H1 (cell line): ENCODE results near the gene ZNF407. TPM values are rescaled to one million over a fixed set of nuclear protein-coding genes. Genes with fewer than 3 reads are reported as not detected.

Experiments used
- CTCF ChIA-PET: fragments of 300-600 bp; sonication (Branson Sonifier 250); formaldehyde crosslinking; loops from one replicate; lab custom pipeline; 2021; ENCODE audit not compliant: partially characterized antibody; lab: Charles Lee
- POLR2A ChIA-PET: fragments of 300-600 bp; sonication (Branson Sonifier 250); formaldehyde crosslinking; loops from one replicate; lab custom pipeline; 2021; ENCODE audit warnings: inconsistent platforms; ENCODE audit not compliant: partially characterized antibody; lab: Charles Lee
- DNase-seq, 2 experiments: peaks; one replicate each; pipeline versions ENCODE4 v3.0.0 to v3.0.0-alpha.2; 2010 to 2022; ENCODE audit warnings: low spot score in 2 of 2, low read depth in 1 of 2, mixed read lengths in 1 of 2
- FAIRE-seq: peaks from 2 replicates; lab custom pipeline; 2011; peaks lifted over from hg19 to GRCh38; lab: Jason Lieb, UNC
- H2AFZ ChIP-seq: 2 replicates; pipeline ENCODE4 v1.8.1; 2012; ENCODE audit warnings: low read length, inconsistent platforms
- H2AK5ac ChIP-seq: 2 replicates; pipeline ENCODE4 v1.6.1; 2013; ENCODE audit warnings: low read depth, low read length
- H2BK120ac ChIP-seq: replicated peaks from 2 replicates; pipeline ENCODE3; 2013; ENCODE audit warnings: low read depth, low read length, inconsistent platforms
- H2BK12ac ChIP-seq: 2 replicates; pipeline ENCODE4 v1.6.1; 2013; ENCODE audit warnings: low read depth, low read length
- H2BK15ac ChIP-seq: 2 replicates; pipeline ENCODE4 v1.6.1; 2013; ENCODE audit warnings: low read length
- H2BK20ac ChIP-seq: 2 replicates; pipeline ENCODE4 v1.6.1; 2013; ENCODE audit warnings: low read length
- H2BK5ac ChIP-seq: 2 replicates; pipeline ENCODE4 v1.6.1; 2013; ENCODE audit warnings: low read depth, low read length
- H3K14ac ChIP-seq: 2 replicates; pipeline ENCODE4 v1.6.1; 2013; ENCODE audit warnings: inconsistent platforms; ENCODE audit not compliant: insufficient read length
- H3K18ac ChIP-seq: 2 replicates; pipeline ENCODE4 v1.6.1; 2013; ENCODE audit warnings: low read length; ENCODE audit errors: extremely low read depth
- H3K23ac ChIP-seq: 2 replicates; pipeline ENCODE4 v1.6.1; 2013; ENCODE audit warnings: inconsistent platforms; ENCODE audit not compliant: insufficient read length
- H3K23me2 ChIP-seq: 2 replicates; pipeline ENCODE4 v1.6.1; 2013; ENCODE audit warnings: low read depth, low read length
- H3K27ac ChIP-seq: 2 replicates; pipeline ENCODE4 v1.6.1; 2011; ENCODE audit warnings: low read depth, low read length, inconsistent platforms
- H3K27me3 ChIP-seq, 4 experiments: replicated peaks in 1 of 4; 1 replicate in 1 of 4; 2 replicates in 3 of 4; pipeline versions ENCODE4 v1.6.1 to v1.8.1; 2011 to 2013; ENCODE audit warnings: low read length in 3 of 4, mild to moderate bottlenecking in 3 of 4, inconsistent platforms in 2 of 4, mixed read lengths in 2 of 4, moderate library complexity in 1 of 4; ENCODE audit not compliant: control insufficient read depth in 3 of 4, insufficient read depth in 3 of 4; ENCODE audit errors: extremely low read depth in 1 of 4
- H3K36me3 ChIP-seq, 4 experiments: 2 replicates each; pipeline versions ENCODE4 v1.6.1 to v1.8.1; 2011 to 2013; ENCODE audit warnings: mild to moderate bottlenecking in 4 of 4, low read length in 3 of 4, moderate library complexity in 2 of 4, control low read depth in 1 of 4, inconsistent platforms in 1 of 4; ENCODE audit not compliant: insufficient read depth in 4 of 4, control insufficient read depth in 2 of 4
- H3K4ac ChIP-seq: replicated peaks from 2 replicates; pipeline ENCODE3; 2013; ENCODE audit warnings: low read length, low read depth, mixed read lengths, inconsistent platforms; ENCODE audit not compliant: insufficient read length
- H3K4me1 ChIP-seq, 4 experiments: replicated peaks in 1 of 4; 1 replicate in 1 of 4; 2 replicates in 3 of 4; pipeline versions ENCODE4 v1.6.1 to v1.8.1; 2011 to 2013; ENCODE audit warnings: low read length in 3 of 4, inconsistent platforms in 2 of 4, mixed read lengths in 1 of 4; ENCODE audit not compliant: insufficient read depth in 4 of 4, control insufficient read depth in 3 of 4
- H3K4me2 ChIP-seq, 2 experiments: 2 replicates each; pipeline versions ENCODE4 v1.6.1 to v1.8.1; 2011 to 2013; ENCODE audit warnings: low read depth in 2 of 2, low read length in 2 of 2, control low read depth in 1 of 2, inconsistent platforms in 1 of 2, mild to moderate bottlenecking in 1 of 2; ENCODE audit not compliant: insufficient read depth in 1 of 2
- H3K4me3 ChIP-seq, 4 experiments: fragments of 200-600, 300-600 bp in 1 of 4; sonication (generic), shearing (Covaris generic), sonication (Bioruptor Twin) in 1 of 4; 2 replicates each; pipeline versions ENCODE4 v1.5.1 to v1.8.1; 2011 to 2016; ENCODE audit warnings: low read length in 4 of 4, low read depth in 3 of 4, control low read depth in 2 of 4, inconsistent platforms in 2 of 4, mild to moderate bottlenecking in 2 of 4, mixed read lengths in 1 of 4, moderate library complexity in 1 of 4; ENCODE audit not compliant: insufficient read depth in 2 of 4; ENCODE audit errors: extremely low read depth in 1 of 4
- H3K56ac ChIP-seq: replicated peaks from 2 replicates; pipeline ENCODE3; 2013; ENCODE audit warnings: low read depth, mild to moderate bottlenecking, mixed read lengths, low read length, inconsistent platforms; ENCODE audit not compliant: insufficient read length
- H3K79me1 ChIP-seq: 2 replicates; pipeline ENCODE4 v1.6.1; 2013; ENCODE audit warnings: low read depth, low read length, control low read depth
- H3K79me2 ChIP-seq, 2 experiments: 2 replicates each; pipeline versions ENCODE4 v1.6.1 to v1.8.1; 2012 to 2013; ENCODE audit warnings: low read length in 2 of 2, mild to moderate bottlenecking in 2 of 2, inconsistent platforms in 1 of 2; ENCODE audit not compliant: insufficient read depth in 2 of 2, control insufficient read depth in 1 of 2
- H3K9ac ChIP-seq, 4 experiments: replicated peaks in 1 of 4; 1 replicate in 1 of 4; 2 replicates in 3 of 4; pipeline versions ENCODE4 v1.6.1 to v1.8.1; 2011 to 2013; ENCODE audit warnings: low read depth in 3 of 4, low read length in 3 of 4, control low read depth in 2 of 4, mild to moderate bottlenecking in 2 of 4, moderate library complexity in 2 of 4, inconsistent platforms in 1 of 4; ENCODE audit errors: extremely low read depth in 1 of 4
- H3K9me3 ChIP-seq, 2 experiments: 2 replicates each; pipeline versions ENCODE4 v1.6.1 to v1.8.1; 2012 to 2013; ENCODE audit warnings: mild to moderate bottlenecking in 2 of 2, moderate library complexity in 2 of 2, control low read depth in 1 of 2, inconsistent platforms in 1 of 2, low read depth in 1 of 2, low read length in 1 of 2, mixed read lengths in 1 of 2; ENCODE audit not compliant: insufficient read depth in 2 of 2
- H4K20me1 ChIP-seq, 2 experiments: replicated peaks in 1 of 2; 2 replicates each; pipeline versions ENCODE3 to v1.8.1; 2011 to 2013; ENCODE audit warnings: inconsistent platforms in 2 of 2, low read length in 2 of 2, mild to moderate bottlenecking in 1 of 2; ENCODE audit not compliant: insufficient read depth in 2 of 2, control insufficient read depth in 1 of 2
- H4K5ac ChIP-seq: 2 replicates; pipeline ENCODE4 v1.6.1; 2013; ENCODE audit warnings: low read length, low read depth, mixed read lengths, inconsistent platforms; ENCODE audit not compliant: insufficient read length
- H4K8ac ChIP-seq: 2 replicates; pipeline ENCODE4 v1.8.0; 2013; ENCODE audit warnings: mild to moderate bottlenecking, moderate library complexity, low read length, inconsistent platforms; ENCODE audit not compliant: insufficient read depth; ENCODE audit errors: extremely low read depth
- H4K91ac ChIP-seq: replicated peaks from 2 replicates; pipeline ENCODE3; 2013; ENCODE audit warnings: low read length, mixed read lengths, inconsistent platforms; ENCODE audit not compliant: insufficient read length
- BCL11A ChIP-seq, 2 experiments: IDR thresholded peaks; one replicate each; pipeline ENCODE4 v1.6.1; 2011; ENCODE audit warnings: low read depth in 2 of 2, low read length in 2 of 2, mild to moderate bottlenecking in 2 of 2
- BRCA1 ChIP-seq: IDR thresholded peaks from 2 replicates; pipeline ENCODE4 v1.6.1; 2012; ENCODE audit warnings: low read depth, low read length, improper control_type of control experiment
- CBX8 ChIP-seq: fragments of 300-800, 300-1000 bp; sonication (generic); IDR thresholded peaks from 2 replicates; pipeline ENCODE4 v1.7.1; 2016; ENCODE audit warnings: low read depth, low read length, borderline replicate concordance
- CREB1 ChIP-seq: IDR thresholded peaks from 2 replicates; pipeline ENCODE4 v1.6.1; 2012; ENCODE audit warnings: inconsistent platforms
- FOSL1 ChIP-seq: IDR thresholded peaks from 2 replicates; pipeline ENCODE4 v1.6.1; 2011; ENCODE audit warnings: mild to moderate bottlenecking, low read depth, low read length, moderate library complexity; ENCODE audit not compliant: insufficient read depth
- HDAC2 ChIP-seq, 2 experiments: fragments of 300-600 bp in 1 of 2; sonication (generic) in 1 of 2; IDR thresholded peaks; 2 replicates each; pipeline ENCODE4 v1.6.1; 2011 to 2012; ENCODE audit warnings: low read depth in 2 of 2, low read length in 2 of 2, mild to moderate bottlenecking in 2 of 2, moderate library complexity in 2 of 2, borderline replicate concordance in 1 of 2, inconsistent platforms in 1 of 2
- RFX5 ChIP-seq: IDR thresholded peaks from 2 replicates; pipeline ENCODE4 v1.6.1; 2011; ENCODE audit warnings: low read depth, low read length, improper control_type of control experiment, borderline replicate concordance
- SP1 ChIP-seq: IDR thresholded peaks from 2 replicates; pipeline ENCODE4 v1.6.1; 2011; ENCODE audit warnings: low read depth, low read length
- SP4 ChIP-seq: IDR thresholded peaks from 2 replicates; pipeline ENCODE4 v1.6.1; 2012; ENCODE audit warnings: low read length, inconsistent platforms
- USF2 ChIP-seq: IDR thresholded peaks from 2 replicates; pipeline ENCODE4 v1.6.1; 2011; ENCODE audit warnings: low read length, improper control_type of control experiment
- ZNF274 ChIP-seq: IDR thresholded peaks from 2 replicates; pipeline ENCODE4 v1.7.0; 2012; ENCODE audit warnings: low read length, borderline replicate concordance; ENCODE audit errors: extremely low read depth
- WGBS, 2 experiments: shearing (Covaris generic) in 1 of 2; methylation state at CpG; one replicate each; pipeline versions ENCODE4 v1.1.6 to v1.1.7; 2013 to 2015; ENCODE audit warnings: low lambda C conversion rate in 2 of 2, mixed read lengths in 2 of 2, inconsistent platforms in 1 of 2, low coverage in 1 of 2, missing lambda C conversion rate in 1 of 2; ENCODE audit not compliant: insufficient replicate concordance in 2 of 2, insufficient coverage in 1 of 2, insufficient read length in 1 of 2; ENCODE audit errors: extremely low coverage in 1 of 2, missing lambda C conversion rate in 1 of 2; 5-methylcytosine and 5-hydroxymethylcytosine counted together
- polyA plus RNA-seq, 7 experiments: library from polyadenylated mRNA; depleted of rRNA in 3 of 7; stranded (reverse) in 5 of 7; unstranded in 2 of 7; fragments of >200 nt in 5 of 7; fragments of 200-250 nt in 2 of 7; gene quantifications; 1 replicate in 5 of 7; 2 replicates in 1 of 7; 4 replicates in 1 of 7; pipeline versions ENCODE4 v1.2.1 to v1.2.3, GENCODE V29; 2011 to 2013; ENCODE audit warnings: missing spikeins in 2 of 7, mixed read lengths in 2 of 7
- total RNA-seq: library from RNA; stranded (reverse); fragmentation: NEBNext Ultra II Directional; extraction: Animal tissue kit (Norgen Biotek cat#: 25700); gene quantifications from 2 replicates; pipeline ENCODE4 v1.2.1, GENCODE V29; 2021

ZNF407 gene
- total and polyA plus RNA-seq, 2 of the 8 experiments (the other 6 are each of a cell fraction or from before 2014, with no cell fraction given) = 1.5 to 6.8 TPM

GRCh38 chr18:74928194-74928968 is 330.7 kb downstream of the ZNF407 start:
- H3K4me2 ChIP-seq = no peak overlapping the region
- 59% methylated on average over 4 of the region's 4 CpGs; no CpG with 5 or more reads in 1 of the 2 experiments for WGBS, 2 experiments
- POLR2A ChIA-PET = interaction anchor here (0.8 to 0.9 kb wide), 2 partner anchors 10 to 12 kb away, joined by 3 read pairs; no protein-coding TSS in a partner anchor
- TF ChIP-seq RFX5 (no peak), CBX8 (no peak), SP4 (no peak), BCL11A (IDR thresholded peaks at IDR 0.05; ENCODE audit: low read depth in 2 of 2, low read length in 2 of 2) (no peak), CREB1 (no peak), BRCA1 (no peak), USF2 (no peak), SP1 (no peak), ZNF274 (no peak), FOSL1 (no peak), HDAC2 (IDR thresholded peaks at IDR 0.05; ENCODE audit: borderline replicate concordance in 1 of 2, low read depth in 2 of 2, low read length in 2 of 2) (no peak)

More at GRCh38 chr18:74928194-74928968, 330.7 kb downstream of the ZNF407 start:
- H4K91ac ChIP-seq = no peak overlapping the region
- H2BK20ac ChIP-seq = no peak overlapping the region
- H3K23ac ChIP-seq = no peak overlapping the region
- H2AK5ac ChIP-seq = no peak overlapping the region
- H3K27me3 ChIP-seq = no peaks in the 10 kb centered on the region
- DNase-seq (no peak), FAIRE-seq (no peak)
- H3K23me2 ChIP-seq = no peaks in the 10 kb centered on the region
- H3K9ac ChIP-seq = no peak overlapping the region
- H3K4ac ChIP-seq = no peak overlapping the region
- H2AFZ ChIP-seq = no peak overlapping the region
- H3K9me3 ChIP-seq = no peaks in the 10 kb centered on the region
- H3K79me1 ChIP-seq = no peaks in the 10 kb centered on the region
- no peaks in the 10 kb centered on the region for H3K36me3 ChIP-seq
- no peak overlapping the region for H3K14ac ChIP-seq
- H2BK120ac ChIP-seq = no peak overlapping the region
- H2BK5ac ChIP-seq = no peak overlapping the region
- H2BK12ac ChIP-seq = no peak overlapping the region
- H3K79me2 ChIP-seq = no peaks in the 10 kb centered on the region
- H3K18ac ChIP-seq = no peak overlapping the region
- no peak overlapping the region for H4K5ac ChIP-seq
- no peak overlapping the region for H4K8ac ChIP-seq
- H2BK15ac ChIP-seq = no peak overlapping the region
- H3K56ac ChIP-seq = no peak overlapping the region
- no peaks in the 10 kb centered on the region for H4K20me1 ChIP-seq
- no peak overlapping the region for H3K4me3 ChIP-seq
- no peak overlapping the region for H3K27ac ChIP-seq
- 0 out of 7 replicates have a peak, but pooled peaks cover 0 to 2% (median 0%) of the 10 kb centered on the region in 4 experiments for H3K4me1 ChIP-seq
- CTCF ChIA-PET = interaction anchor here (0.7 to 1.5 kb wide), 3 partner anchors 8 to 32 kb away, joined by 3 to 5 read pairs (median 4); no protein-coding TSS in a partner anchor
